ENCODE measurements around the gene CDR2L. TPM values are rescaled to one million over a fixed set of nuclear protein-coding genes. Genes with fewer than 3 reads are reported as not detected.
"Not testable (repeated sequence)": the region's sequence is repeated elsewhere in the genome, so short reads cannot be mapped to it uniquely, and the experiment has no call there.

CDR2L gene
- total RNA-seq, 1 donor from 2014 or later = not detected

DNA sequence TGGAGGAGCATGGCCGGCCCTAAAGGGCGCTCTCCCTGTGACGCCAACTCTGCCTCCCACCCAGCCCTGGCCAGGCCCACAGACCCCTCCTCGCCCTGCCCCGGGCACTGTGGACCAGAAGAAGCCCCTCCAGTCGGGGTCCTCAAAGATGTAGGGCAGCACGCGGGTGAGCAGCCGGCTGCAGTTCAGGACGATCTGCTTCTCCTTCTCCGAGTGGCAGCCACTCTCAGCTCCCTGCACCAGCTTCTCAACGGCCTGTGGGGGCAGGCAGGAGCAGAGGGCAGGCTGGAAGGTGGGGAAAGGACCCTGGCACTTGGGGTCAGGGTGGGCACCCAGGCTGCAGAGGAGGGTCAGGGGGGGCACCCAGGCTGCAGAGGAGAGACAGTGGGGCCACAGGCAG, 23.8 kb upstream of the CDR2L start:
- POLR2A ChIA-PET = no interaction called here
- CTCF ChIA-PET = interaction anchor here (1.3 kb wide), 1 partner anchor 238 kb away, joined by 6 read pairs; no protein-coding TSS in a partner anchor
- intact Hi-C loops (cut with micrococcal nuclease) = no loop called here

DNA sequence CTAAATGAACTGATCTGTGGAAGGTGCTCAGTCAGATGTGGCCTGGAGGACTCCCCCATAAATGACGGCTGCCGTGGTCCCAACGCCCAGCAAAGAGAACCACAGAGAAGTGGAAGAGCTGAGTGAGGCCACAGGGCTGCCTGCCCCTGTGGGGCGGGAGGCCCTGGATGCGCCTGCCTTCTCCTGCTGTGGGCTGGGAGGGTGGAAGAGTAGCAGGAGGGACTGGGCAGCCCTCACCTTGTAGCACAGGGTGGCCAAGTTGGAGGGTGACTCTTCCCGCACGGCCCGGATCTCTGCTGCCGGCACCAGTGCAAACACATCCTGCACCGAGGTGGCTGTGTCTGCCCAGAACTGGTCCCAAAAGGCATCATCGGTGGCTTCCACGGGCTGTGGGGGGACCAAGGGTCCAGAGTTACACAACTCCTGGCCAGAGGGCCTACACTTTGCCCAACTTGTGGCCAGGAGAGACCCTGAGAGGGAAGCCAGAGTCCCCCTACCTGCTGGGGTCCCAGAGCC, 23.1 kb upstream of the CDR2L start:
- Mint-ChIP-seq H3K27me3 (peaks cover 2% of the 10 kb centered on the region), H3K4me1 (peaks cover 7% of the 10 kb centered on the region), H3K27ac (no peak overlapping the region), H3K36me3 (ENCODE audit: low read depth) (no peaks in the 10 kb centered on the region), H3K4me3 (no peak overlapping the region), H3K9me3 (no peaks in the 10 kb centered on the region)
- ChIA-PET POLR2A (no interaction called here), CTCF (interaction anchor here (1.3 kb wide), 1 partner anchor 237 kb away, joined by 6 read pairs; no protein-coding TSS in a partner anchor)
- ATAC-seq (ENCODE audit: low read depth) (no peak), DNase-seq (no peak)
- TF ChIP-seq, protein P1, sequence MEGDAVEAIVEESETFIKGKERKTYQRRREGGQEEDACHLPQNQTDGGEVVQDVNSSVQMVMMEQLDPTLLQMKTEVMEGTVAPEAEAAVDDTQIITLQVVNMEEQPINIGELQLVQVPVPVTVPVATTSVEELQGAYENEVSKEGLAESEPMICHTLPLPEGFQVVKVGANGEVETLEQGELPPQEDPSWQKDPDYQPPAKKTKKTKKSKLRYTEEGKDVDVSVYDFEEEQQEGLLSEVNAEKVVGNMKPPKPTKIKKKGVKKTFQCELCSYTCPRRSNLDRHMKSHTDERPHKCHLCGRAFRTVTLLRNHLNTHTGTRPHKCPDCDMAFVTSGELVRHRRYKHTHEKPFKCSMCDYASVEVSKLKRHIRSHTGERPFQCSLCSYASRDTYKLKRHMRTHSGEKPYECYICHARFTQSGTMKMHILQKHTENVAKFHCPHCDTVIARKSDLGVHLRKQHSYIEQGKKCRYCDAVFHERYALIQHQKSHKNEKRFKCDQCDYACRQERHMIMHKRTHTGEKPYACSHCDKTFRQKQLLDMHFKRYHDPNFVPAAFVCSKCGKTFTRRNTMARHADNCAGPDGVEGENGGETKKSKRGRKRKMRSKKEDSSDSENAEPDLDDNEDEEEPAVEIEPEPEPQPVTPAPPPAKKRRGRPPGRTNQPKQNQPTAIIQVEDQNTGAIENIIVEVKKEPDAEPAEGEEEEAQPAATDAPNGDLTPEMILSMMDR (IDR thresholded peaks at IDR 0.05) = no peak
- intact Hi-C loops (cut with micrococcal nuclease) = no loop called here

More for the DNA sequence above, 23.8 kb upstream of the CDR2L start:
- H3K4me1 Mint-ChIP-seq = peaks cover 7% of the 10 kb centered on the region
- no peaks in the 10 kb centered on the region for H3K36me3 Mint-ChIP-seq (ENCODE audit: low read depth)
- H3K27me3 Mint-ChIP-seq = peaks cover 2% of the 10 kb centered on the region
- ATAC-seq (ENCODE audit: low read depth) (no peak), DNase-seq (no peak)
- no peak overlapping the region for H3K27ac Mint-ChIP-seq
- H3K4me3 Mint-ChIP-seq = no peak overlapping the region
- TF ChIP-seq, protein P1 (IDR thresholded peaks at IDR 0.05) = no peak
- no peaks in the 10 kb centered on the region for H3K9me3 Mint-ChIP-seq

GRCh38 chr17:74964988-74965622, 22.3 kb upstream of the CDR2L start:
- ChIA-PET POLR2A (no interaction called here), CTCF (no interaction called here)
- H3K4me3 Mint-ChIP-seq = no peak overlapping the region
- ATAC-seq (ENCODE audit: low read depth) (no peak), DNase-seq (no peak)
- H3K27ac Mint-ChIP-seq = no peak overlapping the region
- peaks cover 7% of the 10 kb centered on the region for H3K4me1 Mint-ChIP-seq
- H3K27me3 Mint-ChIP-seq = peaks cover 2% of the 10 kb centered on the region
- intact Hi-C loops (cut with micrococcal nuclease) = no loop called here
- H3K36me3 Mint-ChIP-seq (ENCODE audit: low read depth) = no peaks in the 10 kb centered on the region
- H3K9me3 Mint-ChIP-seq = no peaks in the 10 kb centered on the region
- TF ChIP-seq, protein P1 (IDR thresholded peaks at IDR 0.05) = no peak

DNA sequence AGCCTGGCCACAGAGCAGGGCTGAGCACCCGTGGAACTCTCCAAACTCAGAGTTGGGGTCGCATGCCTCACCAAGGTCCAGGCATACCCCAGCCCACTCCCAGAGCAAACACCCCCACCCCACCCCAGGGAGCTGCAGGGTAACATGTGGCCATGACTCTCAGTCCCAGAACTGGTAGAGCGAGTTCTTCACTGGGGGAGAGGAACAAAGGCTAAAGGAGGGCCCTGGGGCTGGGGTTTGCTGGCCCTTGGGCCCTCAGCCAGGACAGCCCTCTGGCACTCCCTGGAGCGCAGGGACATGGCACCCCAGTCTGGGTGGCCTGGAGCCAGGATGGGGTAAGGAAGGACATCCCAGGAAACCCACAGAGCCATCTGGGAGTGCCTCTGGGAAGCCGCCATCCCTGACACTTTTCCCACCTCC, 19.1 kb upstream of the CDR2L start:
- TF ChIP-seq, protein P1 (IDR thresholded peaks at IDR 0.05) = no peak
- Mint-ChIP-seq H3K4me3 (no peak overlapping the region), H3K27ac (no peak overlapping the region), H3K27me3 (peaks cover 7% of the 10 kb centered on the region), H3K4me1 (peaks cover 6% of the 10 kb centered on the region), H3K36me3 (ENCODE audit: low read depth) (no peaks in the 10 kb centered on the region), H3K9me3 (no peaks in the 10 kb centered on the region)
- intact Hi-C loops (cut with micrococcal nuclease) = no loop called here
- ATAC-seq (ENCODE audit: low read depth) (no peak), DNase-seq (no peak)
- ChIA-PET POLR2A (interaction anchor here (0.6 kb wide), 1 partner anchor 45 kb away, joined by 3 read pairs; no protein-coding TSS in a partner anchor), CTCF (no interaction called here)

DNA sequence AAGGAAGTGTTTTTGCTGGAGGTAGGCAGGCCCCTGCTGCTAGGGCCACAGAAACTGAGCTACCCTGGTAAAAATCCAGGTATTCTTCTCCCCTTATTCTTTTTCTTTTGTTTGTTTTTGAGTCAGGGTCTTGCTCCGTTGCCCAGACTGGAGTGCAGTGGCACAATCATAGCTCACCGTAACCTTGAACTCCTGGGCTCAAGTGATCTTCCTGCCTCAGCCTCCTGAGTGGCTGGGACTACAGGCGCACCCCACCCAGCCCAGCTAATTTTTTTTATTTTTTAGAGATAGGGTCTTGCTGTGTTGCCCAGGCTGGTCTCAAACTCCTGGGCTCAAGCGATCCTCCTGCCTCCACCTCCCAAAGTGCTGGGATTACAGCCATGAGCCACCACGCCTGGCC, 17.9 kb upstream of the CDR2L start:
- H3K27me3 Mint-ChIP-seq; H3K36me3 Mint-ChIP-seq (ENCODE audit: low read depth); ATAC-seq (ENCODE audit: low read depth); DNase-seq; H3K4me3 Mint-ChIP-seq; intact Hi-C loops (cut with micrococcal nuclease); H3K9me3 Mint-ChIP-seq; H3K4me1 Mint-ChIP-seq; H3K27ac Mint-ChIP-seq: not testable (repeated sequence)
- CTCF ChIA-PET = interaction anchor here (1.0 kb wide), 2 partner anchors 9 to 232 kb away, joined by 3 to 4 read pairs; no protein-coding TSS in a partner anchor
- POLR2A ChIA-PET = interaction anchor here (0.7 kb wide), 3 partner anchors 51 to 175 kb away, joined by 4 to 5 read pairs (median 4); no protein-coding TSS in a partner anchor

Measured in activated B cell treated with CpG ODN at 0.5 μM for 24 hours (primary cell).